Keratinocyte (primary cell): ENCODE data around the gene MMAB. TPM values are rescaled to one million over a fixed set of nuclear protein-coding genes. Genes with fewer than 3 reads are reported as not detected.

ENCODE experiments used
- DNase-seq: peaks from one replicate; pipeline ENCODE4 v3.0.0-alpha.2; 2011; ENCODE audit warnings: low read depth, missing footprints, low spot score
- FAIRE-seq: peaks from 2 replicates; lab custom pipeline; 2011; peaks lifted over from hg19 to GRCh38; lab: Jason Lieb, UNC
- H2AFZ ChIP-seq: 2 replicates; pipeline ENCODE4 v1.6.0; 2012; ENCODE audit warnings: low read length, control low read depth, inconsistent platforms; ENCODE audit not compliant: control insufficient read depth
- H3K27ac ChIP-seq: 2 replicates; pipeline ENCODE4 v1.5.1; 2011; ENCODE audit warnings: low read length; ENCODE audit not compliant: control insufficient read depth, insufficient read depth
- H3K27me3 ChIP-seq: 3 replicates; pipeline ENCODE4 v1.6.0; 2011; ENCODE audit warnings: low read length; ENCODE audit not compliant: control insufficient read depth, insufficient read depth; ENCODE audit errors: extremely low read depth
- H3K36me3 ChIP-seq, 2 experiments: 2 replicates in 1 of 2; 3 replicates in 1 of 2; pipeline ENCODE4 v1.5.1; 2011; ENCODE audit warnings: low read length in 2 of 2, mild to moderate bottlenecking in 1 of 2; ENCODE audit not compliant: control insufficient read depth in 2 of 2, insufficient read depth in 2 of 2; ENCODE audit errors: extremely low read depth in 1 of 2
- H3K4me1 ChIP-seq: 3 replicates; pipeline ENCODE4 v1.5.1; 2011; ENCODE audit warnings: low read length; ENCODE audit not compliant: control insufficient read depth, insufficient read depth; ENCODE audit errors: extremely low read depth
- H3K4me2 ChIP-seq: 3 replicates; pipeline ENCODE4 v1.6.0; 2011; ENCODE audit warnings: low read depth, low read length; ENCODE audit not compliant: control insufficient read depth, insufficient read depth; ENCODE audit errors: extremely low read depth
- H3K4me3 ChIP-seq, 3 experiments: fragments of 200-600 bp in 1 of 3; sonication (generic) in 1 of 3; 2 replicates in 2 of 3; 3 replicates in 1 of 3; pipeline ENCODE4 v1.5.1; 2011 to 2016; ENCODE audit warnings: low read length in 3 of 3, mild to moderate bottlenecking in 3 of 3, control low read depth in 2 of 3, inconsistent platforms in 1 of 3, low read depth in 1 of 3, mixed read lengths in 1 of 3, mixed run types in 1 of 3, moderate library complexity in 1 of 3; ENCODE audit not compliant: control insufficient read depth in 2 of 3, insufficient read depth in 2 of 3; ENCODE audit errors: extremely low read depth in 1 of 3
- H3K79me2 ChIP-seq: 2 replicates; pipeline ENCODE4 v1.6.0; 2012; ENCODE audit warnings: low read length; ENCODE audit not compliant: control insufficient read depth, insufficient read depth
- H3K9ac ChIP-seq: 3 replicates; pipeline ENCODE4 v1.6.0; 2011; ENCODE audit warnings: low read length; ENCODE audit not compliant: control insufficient read depth, insufficient read depth; ENCODE audit errors: extremely low read depth
- H3K9me1 ChIP-seq: 3 replicates; pipeline ENCODE4 v1.6.0; 2011; ENCODE audit warnings: low read length; ENCODE audit not compliant: control insufficient read depth, insufficient read depth; ENCODE audit errors: extremely low read depth
- H3K9me3 ChIP-seq: 2 replicates; pipeline ENCODE4 v1.5.1; 2012; ENCODE audit warnings: low read depth, low read length; ENCODE audit not compliant: control insufficient read depth
- H4K20me1 ChIP-seq: 3 replicates; pipeline ENCODE4 v1.6.0; 2011; ENCODE audit warnings: low read length; ENCODE audit not compliant: control insufficient read depth, insufficient read depth; ENCODE audit errors: extremely low read depth
- EZH2 ChIP-seq: IDR thresholded peaks from one replicate; pipeline ENCODE4 v1.6.1; 2012; ENCODE audit warnings: inconsistent platforms, mild to moderate bottlenecking, low read length, moderate library complexity
- dilution Hi-C: fragments of 300-500 bp; cut with MboI; formaldehyde crosslinking; loops from one replicate; pipeline ENCODE4 v1.7.0; 2020; ENCODE audit warnings: low sequenced_read_pairs; ENCODE audit not compliant: extremely low pct_ligation_motif_present
- polyA plus RNA-seq, 5 experiments: library from polyadenylated mRNA; depleted of rRNA in 3 of 5; stranded (reverse) in 3 of 5; stranded (forward) in 1 of 5; unstranded in 1 of 5; fragments of >200 nt; gene quantifications; 1 replicate in 1 of 5; 2 replicates in 3 of 5; 3 replicates in 1 of 5; pipeline versions ENCODE4 v1.2.1 to v1.2.3, GENCODE V29; 2011 to 2012; ENCODE audit warnings: missing spikeins in 2 of 5, low read depth in 1 of 5, low replicate concordance in 1 of 5
- TF ChIP-seq, protein P1 (sequence below), 3 experiments: IDR thresholded peaks in 1 of 3; conservative IDR thresholded peaks in 1 of 3; optimal IDR thresholded peaks in 1 of 3; 2 replicates in 2 of 3; 3 replicates in 1 of 3; pipeline versions ENCODE3 to v1.5.1; 2011; ENCODE audit warnings: low read length in 3 of 3, mild to moderate bottlenecking in 3 of 3, moderate library complexity in 2 of 3, control low read depth in 1 of 3, inconsistent platforms in 1 of 3; ENCODE audit not compliant: insufficient read depth in 2 of 3; ENCODE audit errors: extremely low read depth in 1 of 3

MMAB gene
- polyA plus RNA-seq, 1 donor (not counting 4 experiments of a cell fraction or from before 2014, with no cell fraction given): 30.6 TPM

DNA sequence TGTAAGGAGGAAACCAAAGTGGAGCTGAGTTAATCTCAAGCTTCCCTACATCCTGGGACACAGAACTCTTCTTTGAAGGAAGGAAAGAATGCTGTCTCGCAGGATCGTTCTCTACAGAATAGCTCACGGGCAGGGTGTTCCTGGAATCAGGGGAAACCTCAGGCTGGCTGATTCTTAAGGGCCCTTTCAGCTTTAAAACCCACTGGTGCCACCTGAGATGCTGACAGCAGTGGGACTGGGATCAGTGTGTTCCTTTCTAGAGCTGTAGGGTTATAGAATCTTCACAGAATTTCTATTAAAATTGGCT, 48.1 kb downstream of the MMAB start:
- Histone ChIP-seq H3K79me2 (no peaks in the 10 kb centered on the region), H3K9ac (no peak overlapping the region), H3K4me2 (no peak overlapping the region), H2AFZ (no peak overlapping the region), H3K36me3 (peaks cover 13 to 37% of the 10 kb centered on the region in 2 experiments), H4K20me1 (no peaks in the 10 kb centered on the region), H3K27ac (no peak overlapping the region), H3K9me1 (no peaks in the 10 kb centered on the region), H3K4me1 (no peaks in the 10 kb centered on the region), H3K9me3 (no peaks in the 10 kb centered on the region), H3K4me3 (no peak overlapping the region), H3K27me3 (no peaks in the 10 kb centered on the region)
- FAIRE-seq (no peak), DNase-seq (no peak)
- dilution Hi-C loops: loop anchor here (25.0 kb wide), 1 partner anchor 262 kb away; no protein-coding TSS in a partner anchor
- TF ChIP-seq, protein P1, sequence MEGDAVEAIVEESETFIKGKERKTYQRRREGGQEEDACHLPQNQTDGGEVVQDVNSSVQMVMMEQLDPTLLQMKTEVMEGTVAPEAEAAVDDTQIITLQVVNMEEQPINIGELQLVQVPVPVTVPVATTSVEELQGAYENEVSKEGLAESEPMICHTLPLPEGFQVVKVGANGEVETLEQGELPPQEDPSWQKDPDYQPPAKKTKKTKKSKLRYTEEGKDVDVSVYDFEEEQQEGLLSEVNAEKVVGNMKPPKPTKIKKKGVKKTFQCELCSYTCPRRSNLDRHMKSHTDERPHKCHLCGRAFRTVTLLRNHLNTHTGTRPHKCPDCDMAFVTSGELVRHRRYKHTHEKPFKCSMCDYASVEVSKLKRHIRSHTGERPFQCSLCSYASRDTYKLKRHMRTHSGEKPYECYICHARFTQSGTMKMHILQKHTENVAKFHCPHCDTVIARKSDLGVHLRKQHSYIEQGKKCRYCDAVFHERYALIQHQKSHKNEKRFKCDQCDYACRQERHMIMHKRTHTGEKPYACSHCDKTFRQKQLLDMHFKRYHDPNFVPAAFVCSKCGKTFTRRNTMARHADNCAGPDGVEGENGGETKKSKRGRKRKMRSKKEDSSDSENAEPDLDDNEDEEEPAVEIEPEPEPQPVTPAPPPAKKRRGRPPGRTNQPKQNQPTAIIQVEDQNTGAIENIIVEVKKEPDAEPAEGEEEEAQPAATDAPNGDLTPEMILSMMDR (optimal IDR thresholded peaks at IDR 0.05 in 1 of 3, IDR thresholded peaks at IDR 0.05 in 1 of 3, conservative IDR thresholded peaks at IDR 0.05 in 1 of 3; ENCODE audit: extremely low read depth in 1 of 3, insufficient read depth in 2 of 3, low read length in 3 of 3): no peak
- TF ChIP-seq EZH2: no peak

DNA sequence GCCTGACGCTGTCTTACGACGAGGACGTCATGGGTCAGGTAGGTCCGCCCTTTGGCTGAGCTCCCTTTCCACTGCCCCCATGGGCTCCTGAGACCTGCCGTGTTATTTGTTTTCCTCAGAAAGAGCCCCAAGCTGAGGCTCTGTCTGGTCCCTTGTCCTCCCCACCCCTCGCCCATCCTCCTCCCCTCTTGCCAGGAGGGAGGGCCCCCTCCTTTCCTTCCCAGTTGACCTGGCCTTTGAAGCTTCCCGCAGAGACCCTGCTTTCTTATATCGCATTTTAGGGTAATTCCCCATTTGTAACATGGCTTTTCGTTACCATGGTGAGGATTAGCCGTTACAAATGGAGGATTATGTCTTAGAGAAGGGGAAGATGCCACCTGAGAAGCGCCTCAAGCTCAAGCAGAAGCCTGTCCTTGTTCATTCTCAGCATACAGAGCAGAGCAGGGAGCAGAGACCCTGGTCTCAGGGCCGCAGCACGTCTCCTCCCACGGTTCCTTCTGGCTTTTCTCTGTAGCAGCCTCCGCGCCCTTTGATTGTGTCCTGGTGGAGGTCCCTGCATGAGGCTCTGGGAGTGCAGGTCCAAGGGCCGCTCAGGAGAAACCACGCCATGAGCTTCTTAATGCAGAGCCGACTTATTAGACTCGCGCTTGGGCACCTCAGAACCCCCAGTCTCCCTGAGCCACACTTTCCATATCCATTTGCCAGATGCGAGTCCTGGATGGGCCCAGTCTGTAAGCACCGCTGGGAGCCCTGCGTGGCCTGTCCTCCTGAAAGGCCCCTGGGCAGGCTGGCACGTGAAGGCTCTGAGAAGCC, 48.6 kb downstream of the MMAB start:
- dilution Hi-C loops: loop anchor here (25.0 kb wide), 1 partner anchor 263 kb away; no protein-coding TSS in a partner anchor
- H3K9me1 ChIP-seq: no peaks in the 10 kb centered on the region
- DNase-seq (no peak), FAIRE-seq (no peak)
- H3K9ac ChIP-seq: no peak overlapping the region
- H3K27me3 ChIP-seq: no peaks in the 10 kb centered on the region
- H2AFZ ChIP-seq: no peak overlapping the region
- H3K4me3 ChIP-seq: no peak overlapping the region
- peaks cover 18 to 35% of the 10 kb centered on the region in 2 experiments for H3K36me3 ChIP-seq
- H4K20me1 ChIP-seq: no peaks in the 10 kb centered on the region
- no peak for TF ChIP-seq EZH2
- TF ChIP-seq, protein P1 (optimal IDR thresholded peaks at IDR 0.05 in 1 of 3, IDR thresholded peaks at IDR 0.05 in 1 of 3, conservative IDR thresholded peaks at IDR 0.05 in 1 of 3; ENCODE audit: extremely low read depth in 1 of 3, insufficient read depth in 2 of 3, low read length in 3 of 3): no peak
- H3K4me1 ChIP-seq: no peaks in the 10 kb centered on the region
- H3K9me3 ChIP-seq: no peaks in the 10 kb centered on the region
- H3K4me2 ChIP-seq: no peak overlapping the region
- no peaks in the 10 kb centered on the region for H3K79me2 ChIP-seq
- H3K27ac ChIP-seq: no peak overlapping the region
